Endothelial cell of umbilical vein (primary cell): ENCODE results near the gene SSC4D.

Experiments
- CTCF ChIP-seq, 2 donors: IDR thresholded peaks; 1 replicate in 1 of 2; 2 replicates in 1 of 2; pipeline ENCODE4 v1.5.1; 2011; ENCODE audit warnings: low read length in 2 of 2, mild to moderate bottlenecking in 2 of 2, moderate library complexity in 2 of 2, control low read depth in 1 of 2, inconsistent platforms in 1 of 2, low read depth in 1 of 2; ENCODE audit not compliant: insufficient read depth in 1 of 2; ENCODE audit errors: extremely low read depth in 1 of 2
- EZH2 ChIP-seq: IDR thresholded peaks from 2 replicates; pipeline ENCODE4 v1.6.1; 2012; ENCODE audit warnings: borderline replicate concordance, low read depth, mild to moderate bottlenecking, moderate library complexity, low read length, inconsistent platforms; ENCODE audit not compliant: severe bottlenecking
- JUN ChIP-seq: IDR thresholded peaks from 2 replicates; pipeline ENCODE4 v1.6.1; 2011; ENCODE audit warnings: borderline replicate concordance, low read depth; ENCODE audit not compliant: insufficient read length, insufficient read depth
- MAX ChIP-seq: IDR thresholded peaks from 2 replicates; pipeline ENCODE4 v1.6.1; 2011; ENCODE audit not compliant: insufficient read depth, insufficient read length
- MYC ChIP-seq: IDR thresholded peaks from one replicate; pipeline ENCODE4 v1.6.1; 2011; ENCODE audit warnings: mild to moderate bottlenecking, low read depth, low read length
- POLR2A ChIP-seq: IDR thresholded peaks from 2 replicates; pipeline ENCODE4 v1.6.1; 2012; ENCODE audit warnings: low read depth, mild to moderate bottlenecking, control low read depth, low read length
- POLR2AphosphoS5 ChIP-seq: IDR thresholded peaks from 2 replicates; pipeline ENCODE4 v1.6.1; 2012; ENCODE audit warnings: low read depth, mild to moderate bottlenecking, control low read depth, low read length, moderate library complexity; ENCODE audit not compliant: insufficient read depth

GRCh38 chr7:76359978-76360638 is 49.4 kb downstream of the SSC4D start:
- TF ChIP-seq POLR2AphosphoS5 (no peak), CTCF (IDR thresholded peaks at IDR 0.05; ENCODE audit: extremely low read depth in 1 of 2, insufficient read depth in 1 of 2, low read depth in 1 of 2, low read length in 2 of 2) (no peak), POLR2A (no peak), JUN (no peak), EZH2 (no peak), MYC (no peak), MAX (no peak)
